Measurements from ENCODE around the gene KCNB1.

Gene KCNB1

GRCh38 chr20:49482621-49483017, at the start of gene KCNB1:
Gene KCNB1, minus strand, starts transcription at chr20:49482668. Its CDS starts 188 bp downstream, at chr20:49482480.
- peak; percentile 35 for DNase-seq

GRCh38 chr20:49529470-49529869, 47.0 kb upstream of the KCNB1 start:
- no peak for DNase-seq

GRCh38 chr20:49526568-49526967, 44.1 kb upstream of the KCNB1 start:
- no peak for DNase-seq

GRCh38 chr20:49526056-49526455, 43.6 kb upstream of the KCNB1 start:
- DNase-seq = no peak

- no peak for DNase-seq
These were observed 41.4 kb upstream of the KCNB1 start for GRCh38 chr20:49523767-49524360.

GRCh38 chr20:49521356-49521755, 38.9 kb upstream of the KCNB1 start:
- DNase-seq = no peak

GRCh38 chr20:49519777-49520359, 37.4 kb upstream of the KCNB1 start:
- no peak for DNase-seq

- DNase-seq = no peak
These were observed 36.8 kb upstream of the KCNB1 start for GRCh38 chr20:49519212-49519712.

- DNase-seq = no peak
These were observed 36.1 kb upstream of the KCNB1 start for GRCh38 chr20:49518576-49518975.

- DNase-seq = no peak
These were observed 35.3 kb upstream of the KCNB1 start for GRCh38 chr20:49517805-49518100.

GRCh38 chr20:49516916-49517804, 34.7 kb upstream of the KCNB1 start:
- DNase-seq = no peak

- no peak for DNase-seq
These were observed 33.1 kb upstream of the KCNB1 start for GRCh38 chr20:49515586-49515985.

- no peak for DNase-seq
These were observed 31.0 kb upstream of the KCNB1 start for GRCh38 chr20:49513517-49513916.

GRCh38 chr20:49513009-49513408, 30.5 kb upstream of the KCNB1 start:
- no peak for DNase-seq

GRCh38 chr20:49511788-49512525, 29.5 kb upstream of the KCNB1 start:
- DNase-seq = no peak

GRCh38 chr20:49510562-49511122, 28.2 kb upstream of the KCNB1 start:
- DNase-seq = no peak

GRCh38 chr20:49508435-49509199, 26.1 kb upstream of the KCNB1 start:
- DNase-seq = peak; percentile 46

- no peak for DNase-seq
These were observed 25.4 kb upstream of the KCNB1 start for GRCh38 chr20:49507741-49508434.

- no peak for DNase-seq
These were observed 23.1 kb upstream of the KCNB1 start for GRCh38 chr20:49505518-49505917.

- DNase-seq = no peak
These were observed 20.7 kb upstream of the KCNB1 start for GRCh38 chr20:49503176-49503575.

- no peak for DNase-seq
These were observed 19.4 kb upstream of the KCNB1 start for GRCh38 chr20:49501917-49502316.

- DNase-seq = no peak
These were observed 14.9 kb upstream of the KCNB1 start for GRCh38 chr20:49497398-49497669.

Data from CD4-positive, alpha-beta T cell treated with Interleukin-17A for 1 hour (primary cell).